H1 (cell line): ENCODE results near the gene HOXB8. TPM values are rescaled to one million over a fixed set of nuclear protein-coding genes. Genes with fewer than 3 reads are reported as not detected.

Source experiments
- BCL11A ChIP-seq, 2 experiments: IDR thresholded peaks; one replicate each; pipeline ENCODE4 v1.6.1; 2011; ENCODE audit warnings: low read depth in 2 of 2, low read length in 2 of 2, mild to moderate bottlenecking in 2 of 2
- CREB1 ChIP-seq: IDR thresholded peaks from 2 replicates; pipeline ENCODE4 v1.6.1; 2012; ENCODE audit warnings: inconsistent platforms
- MAX ChIP-seq: IDR thresholded peaks from 2 replicates; pipeline ENCODE4 v1.6.1; 2012; ENCODE audit warnings: inconsistent platforms
- RNF2 ChIP-seq: fragments of 200-900, 300-1000 bp; sonication (generic); IDR thresholded peaks from 2 replicates; pipeline ENCODE4 v1.7.1; 2016; ENCODE audit warnings: borderline replicate concordance, low read depth, mild to moderate bottlenecking, antibody characterized with exemption, low read length; ENCODE audit not compliant: poor library complexity, severe bottlenecking; ENCODE audit errors: missing control alignments
- TBP ChIP-seq: IDR thresholded peaks from 2 replicates; pipeline ENCODE4 v1.6.1; 2011; ENCODE audit warnings: low read depth, low read length, improper control_type of control experiment
- polyA plus RNA-seq, 7 experiments: library from polyadenylated mRNA; depleted of rRNA in 3 of 7; stranded (reverse) in 5 of 7; unstranded in 2 of 7; fragments of >200 nt in 5 of 7; fragments of 200-250 nt in 2 of 7; gene quantifications; 1 replicate in 5 of 7; 2 replicates in 1 of 7; 4 replicates in 1 of 7; pipeline versions ENCODE4 v1.2.1 to v1.2.3, GENCODE V29; 2011 to 2013; ENCODE audit warnings: missing spikeins in 2 of 7, mixed read lengths in 2 of 7
- total RNA-seq: library from RNA; stranded (reverse); fragmentation: NEBNext Ultra II Directional; extraction: Animal tissue kit (Norgen Biotek cat#: 25700); gene quantifications from 2 replicates; pipeline ENCODE4 v1.2.1, GENCODE V29; 2021

Gene HOXB8
- total and polyA plus RNA-seq, 2 of the 8 experiments (the other 6 are each of a cell fraction or from before 2014, with no cell fraction given) = not detected

- TF ChIP-seq RNF2 = no peak
- no peak for TF ChIP-seq BCL11A (IDR thresholded peaks at IDR 0.05; ENCODE audit: low read depth in 2 of 2, low read length in 2 of 2)
- TF ChIP-seq TBP = no peak
- TF ChIP-seq MAX = no peak
- TF ChIP-seq CREB1 = no peak
Measured at GRCh38 chr17:48655913-48656312, 40.8 kb upstream of the HOXB8 start (continued).
